Measurements from ENCODE around the gene OR2B2.

GRCh38 chr6:27924179-27924578, 12.0 kb upstream of the OR2B2 start:
- TF ChIP-seq POLR2AphosphoS5 (IDR thresholded peaks at IDR 0.05) = no peak
- no peak for TF ChIP-seq CTCF (IDR thresholded peaks at IDR 0.05)
